Panc1 (cell line): Measurements from ENCODE around the gene CC2D1A. TPM values are rescaled to one million over a fixed set of nuclear protein-coding genes. Genes with fewer than 3 reads are reported as not detected.

Source experiments
- ATAC-seq: fragments of 200-7000 bp; cut with Tn5 transposase; 2 replicates; pipeline ENCODE4 v1.9.1; 2020; ENCODE audit warnings: mild to moderate bottlenecking, moderate library complexity
- BruUV-seq: library from RNA; stranded (reverse); fragments of 400-500 nt; replicated peaks from 2 replicates; lab custom pipeline; 2021; lab: Mats Ljungman, UMichigan
- CTCF ChIA-PET: fragments of 300-600 bp; sonication (Branson Sonifier 250); formaldehyde crosslinking; loops from one replicate; lab custom pipeline; 2022; ENCODE audit warnings: antibody characterized with exemption; lab: Charles Lee
- POLR2A ChIA-PET: fragments of 300-600 bp; sonication (Branson Sonifier 250); formaldehyde crosslinking; loops from one replicate; lab custom pipeline; 2022; ENCODE audit warnings: antibody characterized with exemption; lab: Charles Lee
- DNase-seq: peaks from one replicate; pipeline ENCODE4 v3.0.0-alpha.2; 2010; ENCODE audit warnings: low read depth, low spot score
- H3K27ac ChIP-seq: 2 replicates; pipeline ENCODE4 v1.5.1; 2011; ENCODE audit warnings: mild to moderate bottlenecking, low read length, inconsistent platforms
- H3K27me3 ChIP-seq: fragments of 200-500 bp; sonication (Bioruptor generic); 2 replicates; pipeline ENCODE4 v1.6.0; 2014; ENCODE audit warnings: low read length, inconsistent platforms; ENCODE audit not compliant: control insufficient read depth, insufficient read depth
- H3K36me3 ChIP-seq: fragments of 200-500 bp; sonication (Bioruptor generic); 2 replicates; pipeline ENCODE4 v1.5.1; 2014; ENCODE audit warnings: inconsistent platforms, mild to moderate bottlenecking, low read length, moderate library complexity; ENCODE audit not compliant: control insufficient read depth, insufficient read depth
- H3K4me1 ChIP-seq: 2 replicates; pipeline ENCODE4 v1.5.1; 2011; ENCODE audit warnings: inconsistent platforms, mild to moderate bottlenecking, low read length, moderate library complexity; ENCODE audit not compliant: control insufficient read depth, insufficient read depth
- H3K4me3 ChIP-seq, 2 experiments: 2 replicates each; pipeline ENCODE4 v1.5.1; 2011 to 2012; ENCODE audit warnings: low read depth in 2 of 2, low read length in 2 of 2, mild to moderate bottlenecking in 2 of 2, inconsistent platforms in 1 of 2, moderate library complexity in 1 of 2
- H3K9me3 ChIP-seq: fragments of 200-500 bp; sonication (Bioruptor generic); 2 replicates; pipeline ENCODE4 v1.5.1; 2014; ENCODE audit warnings: low read depth, mild to moderate bottlenecking, inconsistent platforms, low read length, moderate library complexity; ENCODE audit not compliant: control insufficient read depth, insufficient read depth
- POLR2AphosphoS5 ChIP-seq: IDR thresholded peaks from 2 replicates; pipeline ENCODE4 v1.6.1; 2012; ENCODE audit warnings: mild to moderate bottlenecking, low read depth, low read length, moderate library complexity
- SIN3A ChIP-seq: IDR thresholded peaks from 2 replicates; pipeline ENCODE4 v1.6.1; 2012; ENCODE audit warnings: low read depth, mild to moderate bottlenecking, low read length, moderate library complexity, borderline replicate concordance; ENCODE audit not compliant: insufficient read depth
- TCF7L2 ChIP-seq: IDR thresholded peaks from 2 replicates; pipeline ENCODE4 v1.6.1; 2011; ENCODE audit warnings: mild to moderate bottlenecking, low read depth, low read length, inconsistent platforms
- in situ Hi-C: cut with HindIII; loops from 2 replicates; pipeline ENCODE4 v1.10.0; 2016; ENCODE audit warnings: low sequenced_read_pairs, low pct_unique_long_range_greater_than_20kb
- intact Hi-C: fragments of 100-400 bp; cut with micrococcal nuclease; formaldehyde crosslinking; loops from one replicate; pipeline ENCODE4 v1.10.0; 2022; ENCODE audit not compliant: unreplicated experiment
- total RNA-seq: library from RNA; stranded (reverse); gene quantifications from one replicate; pipeline ENCODE4 v1.2.1, GENCODE V29; 2021; ENCODE audit not compliant: unreplicated experiment
- TF ChIP-seq, protein P1 (sequence below): fragments of 450-650 bp; IDR thresholded peaks from 2 replicates; pipeline ENCODE4 v1.5.1; 2017; ENCODE audit warnings: mild to moderate bottlenecking
- TF ChIP-seq, protein P2 (sequence below), 2 experiments: IDR thresholded peaks; 2 replicates each; pipeline ENCODE4 v1.6.1; 2011 to 2012; ENCODE audit warnings: low read depth in 2 of 2, control low read depth in 1 of 2, low read length in 1 of 2, mild to moderate bottlenecking in 1 of 2, moderate library complexity in 1 of 2; ENCODE audit not compliant: insufficient read depth in 1 of 2

Gene CC2D1A
- total RNA-seq, 1 experiment from 2014 or later = 28.0 TPM

DNA sequence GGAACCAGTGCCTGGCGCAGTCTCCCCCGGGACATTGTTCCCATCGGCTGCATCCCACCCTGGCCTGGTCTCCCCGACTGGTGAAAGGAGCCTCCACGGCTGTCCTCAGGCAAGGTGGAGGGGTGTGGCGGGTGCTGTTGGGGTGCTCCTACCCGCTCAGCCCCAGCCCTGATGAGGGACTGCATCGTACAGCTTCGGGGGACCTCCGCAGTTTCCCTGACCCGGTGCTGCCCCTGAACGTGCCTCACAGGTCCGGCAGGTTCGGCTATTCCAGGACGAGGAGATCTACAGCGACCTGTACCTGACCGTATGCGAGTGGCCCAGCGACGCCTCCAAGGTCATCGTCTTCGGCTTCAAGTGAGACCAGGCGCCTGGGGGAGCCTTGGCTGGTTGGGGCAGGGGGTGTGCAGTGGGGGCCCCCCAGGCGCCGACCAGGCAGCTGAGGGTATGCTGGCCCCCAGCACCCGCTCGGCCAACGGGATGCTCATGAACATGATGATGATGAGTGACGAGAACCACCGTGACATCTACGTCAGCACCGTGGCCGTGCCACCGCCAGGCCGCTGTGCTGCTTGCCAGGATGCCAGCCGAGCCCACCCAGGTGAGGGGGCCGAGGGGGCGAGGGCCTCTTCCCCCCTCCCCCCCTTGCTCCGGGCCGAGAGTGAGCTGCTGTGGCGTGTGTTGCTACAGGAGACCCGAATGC is 49.8 kb downstream of the CC2D1A start:
- H3K27me3 ChIP-seq = no peaks in the 10 kb centered on the region
- intact Hi-C loops (no loop called here), in situ Hi-C loops (no loop called here)
- H3K4me3 ChIP-seq = no peak overlapping the region
- no peaks in the 10 kb centered on the region for H3K9me3 ChIP-seq
- TF ChIP-seq TCF7L2 (no peak), SIN3A (no peak), POLR2AphosphoS5 (no peak)
- TF ChIP-seq, protein P1, sequence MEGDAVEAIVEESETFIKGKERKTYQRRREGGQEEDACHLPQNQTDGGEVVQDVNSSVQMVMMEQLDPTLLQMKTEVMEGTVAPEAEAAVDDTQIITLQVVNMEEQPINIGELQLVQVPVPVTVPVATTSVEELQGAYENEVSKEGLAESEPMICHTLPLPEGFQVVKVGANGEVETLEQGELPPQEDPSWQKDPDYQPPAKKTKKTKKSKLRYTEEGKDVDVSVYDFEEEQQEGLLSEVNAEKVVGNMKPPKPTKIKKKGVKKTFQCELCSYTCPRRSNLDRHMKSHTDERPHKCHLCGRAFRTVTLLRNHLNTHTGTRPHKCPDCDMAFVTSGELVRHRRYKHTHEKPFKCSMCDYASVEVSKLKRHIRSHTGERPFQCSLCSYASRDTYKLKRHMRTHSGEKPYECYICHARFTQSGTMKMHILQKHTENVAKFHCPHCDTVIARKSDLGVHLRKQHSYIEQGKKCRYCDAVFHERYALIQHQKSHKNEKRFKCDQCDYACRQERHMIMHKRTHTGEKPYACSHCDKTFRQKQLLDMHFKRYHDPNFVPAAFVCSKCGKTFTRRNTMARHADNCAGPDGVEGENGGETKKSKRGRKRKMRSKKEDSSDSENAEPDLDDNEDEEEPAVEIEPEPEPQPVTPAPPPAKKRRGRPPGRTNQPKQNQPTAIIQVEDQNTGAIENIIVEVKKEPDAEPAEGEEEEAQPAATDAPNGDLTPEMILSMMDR = no peak
- TF ChIP-seq, protein P2, sequence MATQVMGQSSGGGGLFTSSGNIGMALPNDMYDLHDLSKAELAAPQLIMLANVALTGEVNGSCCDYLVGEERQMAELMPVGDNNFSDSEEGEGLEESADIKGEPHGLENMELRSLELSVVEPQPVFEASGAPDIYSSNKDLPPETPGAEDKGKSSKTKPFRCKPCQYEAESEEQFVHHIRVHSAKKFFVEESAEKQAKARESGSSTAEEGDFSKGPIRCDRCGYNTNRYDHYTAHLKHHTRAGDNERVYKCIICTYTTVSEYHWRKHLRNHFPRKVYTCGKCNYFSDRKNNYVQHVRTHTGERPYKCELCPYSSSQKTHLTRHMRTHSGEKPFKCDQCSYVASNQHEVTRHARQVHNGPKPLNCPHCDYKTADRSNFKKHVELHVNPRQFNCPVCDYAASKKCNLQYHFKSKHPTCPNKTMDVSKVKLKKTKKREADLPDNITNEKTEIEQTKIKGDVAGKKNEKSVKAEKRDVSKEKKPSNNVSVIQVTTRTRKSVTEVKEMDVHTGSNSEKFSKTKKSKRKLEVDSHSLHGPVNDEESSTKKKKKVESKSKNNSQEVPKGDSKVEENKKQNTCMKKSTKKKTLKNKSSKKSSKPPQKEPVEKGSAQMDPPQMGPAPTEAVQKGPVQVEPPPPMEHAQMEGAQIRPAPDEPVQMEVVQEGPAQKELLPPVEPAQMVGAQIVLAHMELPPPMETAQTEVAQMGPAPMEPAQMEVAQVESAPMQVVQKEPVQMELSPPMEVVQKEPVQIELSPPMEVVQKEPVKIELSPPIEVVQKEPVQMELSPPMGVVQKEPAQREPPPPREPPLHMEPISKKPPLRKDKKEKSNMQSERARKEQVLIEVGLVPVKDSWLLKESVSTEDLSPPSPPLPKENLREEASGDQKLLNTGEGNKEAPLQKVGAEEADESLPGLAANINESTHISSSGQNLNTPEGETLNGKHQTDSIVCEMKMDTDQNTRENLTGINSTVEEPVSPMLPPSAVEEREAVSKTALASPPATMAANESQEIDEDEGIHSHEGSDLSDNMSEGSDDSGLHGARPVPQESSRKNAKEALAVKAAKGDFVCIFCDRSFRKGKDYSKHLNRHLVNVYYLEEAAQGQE (IDR thresholded peaks at IDR 0.05; ENCODE audit: insufficient read depth in 1 of 2, low read depth in 2 of 2, low read length in 1 of 2) = no peak
- peaks cover 6% of the 10 kb centered on the region for H3K4me1 ChIP-seq
- POLR2A ChIA-PET = interaction anchor here (0.7 kb wide), 1 partner anchor 25 kb away, joined by 8 read pairs; no protein-coding TSS in a partner anchor
- no peak overlapping the region for H3K27ac ChIP-seq
- BruUV-seq = no TSS peak
- CTCF ChIA-PET = no interaction called here
- H3K36me3 ChIP-seq = no peaks in the 10 kb centered on the region; the same call in 1 of the 2 replicates
- no peak for DNase-seq
- no peak for ATAC-seq

DNA sequence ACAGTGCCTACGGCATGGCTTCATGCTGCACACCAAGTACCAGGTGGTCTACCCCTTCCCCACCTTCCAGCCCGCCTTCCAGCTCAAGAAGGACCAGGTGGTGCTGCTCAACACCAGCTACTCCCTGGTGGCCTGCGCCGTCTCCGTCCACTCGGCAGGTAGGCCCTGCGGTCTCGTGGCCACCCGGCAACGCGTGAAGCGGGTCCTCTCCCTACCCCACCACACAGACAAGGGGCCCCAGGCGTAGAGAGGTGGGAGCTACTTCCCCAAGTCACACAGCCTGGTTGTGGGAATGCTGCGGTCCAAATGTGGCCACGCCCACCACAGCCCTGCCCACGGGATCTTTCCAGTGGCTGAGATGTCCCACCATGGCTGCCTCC is 50.4 kb downstream of the CC2D1A start:
- POLR2A ChIA-PET = interaction anchor here (0.7 kb wide), 1 partner anchor 26 kb away, joined by 8 read pairs; no protein-coding TSS in a partner anchor
- Histone ChIP-seq H3K4me3 (no peak overlapping the region), H3K27ac (no peak overlapping the region), H3K4me1 (peaks cover 6% of the 10 kb centered on the region), H3K9me3 (no peaks in the 10 kb centered on the region), H3K27me3 (no peaks in the 10 kb centered on the region), H3K36me3 (no peaks in the 10 kb centered on the region; the same call in 1 of the 2 replicates)
- TF ChIP-seq, protein P2 (IDR thresholded peaks at IDR 0.05; ENCODE audit: insufficient read depth in 1 of 2, low read depth in 2 of 2, low read length in 1 of 2) = no peak
- CTCF ChIA-PET = no interaction called here
- BruUV-seq = no TSS peak
- ATAC-seq (no peak), DNase-seq (no peak)
- intact Hi-C loops = no loop called here
- in situ Hi-C loops = no loop called here
